ENCODE results near the gene NRIP1. TPM values are rescaled to one million over a fixed set of nuclear protein-coding genes. Genes with fewer than 3 reads are reported as not detected.

NRIP1 gene
- total RNA-seq, 1 donor from 2014 or later = 30.9 TPM

- H3K4me3 ChIP-seq = no peak overlapping the region
- H3K9me3 ChIP-seq = no peaks in the 10 kb centered on the region
- H3K27ac ChIP-seq = no peak overlapping the region
- no peaks in the 10 kb centered on the region for H3K36me3 ChIP-seq
- no peak for DNase-seq (ENCODE audit: extremely low spot score in 2 of 2)
- peaks cover 73% of the 10 kb centered on the region for H3K4me1 ChIP-seq
- no peaks in the 10 kb centered on the region for H3K27me3 ChIP-seq
- no peak for TF ChIP-seq POLR2A (IDR thresholded peaks at IDR 0.05)
- TF ChIP-seq POLR2AphosphoS5 (IDR thresholded peaks at IDR 0.05; ENCODE audit: insufficient read depth in 1 of 2, low read depth in 1 of 2) = no peak
- no peak for TF ChIP-seq CTCF (IDR thresholded peaks at IDR 0.05)
- intact Hi-C loops (cut with DNase I) = no loop called here
Observed at GRCh38 chr21:15000081-15000480, 64.7 kb downstream of the NRIP1 start.

- Histone ChIP-seq H3K4me3 (no peak overlapping the region), H3K36me3 (no peaks in the 10 kb centered on the region), H3K27me3 (no peaks in the 10 kb centered on the region), H3K27ac (no peak overlapping the region), H3K9me3 (no peaks in the 10 kb centered on the region), H3K4me1 (peaks cover 60% of the 10 kb centered on the region)
- TF ChIP-seq POLR2A (IDR thresholded peaks at IDR 0.05) (no peak), CTCF (IDR thresholded peaks at IDR 0.05) (no peak), POLR2AphosphoS5 (IDR thresholded peaks at IDR 0.05; ENCODE audit: insufficient read depth in 1 of 2, low read depth in 1 of 2) (no peak)
- intact Hi-C loops (cut with DNase I) = no loop called here
- DNase-seq (ENCODE audit: extremely low spot score in 2 of 2) = no peak
Observed at GRCh38 chr21:14998784-14999183, 66.0 kb downstream of the NRIP1 start.

- Histone ChIP-seq H3K27ac (no peak overlapping the region), H3K4me1 (peaks cover 56% of the 10 kb centered on the region), H3K4me3 (no peak overlapping the region), H3K9me3 (no peaks in the 10 kb centered on the region), H3K36me3 (no peaks in the 10 kb centered on the region), H3K27me3 (no peaks in the 10 kb centered on the region)
- DNase-seq (ENCODE audit: extremely low spot score in 2 of 2) = no peak
- TF ChIP-seq CTCF (IDR thresholded peaks at IDR 0.05) (no peak), POLR2AphosphoS5 (IDR thresholded peaks at IDR 0.05; ENCODE audit: insufficient read depth in 1 of 2, low read depth in 1 of 2) (no peak), POLR2A (IDR thresholded peaks at IDR 0.05) (no peak)
- intact Hi-C loops (cut with DNase I) = no loop called here
Observed at GRCh38 chr21:14998336-14998735, 66.5 kb downstream of the NRIP1 start.

- no peak for TF ChIP-seq CTCF (IDR thresholded peaks at IDR 0.05)
- TF ChIP-seq POLR2AphosphoS5 (IDR thresholded peaks at IDR 0.05; ENCODE audit: insufficient read depth in 1 of 2, low read depth in 1 of 2) = no peak
- TF ChIP-seq POLR2A (IDR thresholded peaks at IDR 0.05) = no peak
- no peaks in the 10 kb centered on the region for H3K9me3 ChIP-seq
- H3K36me3 ChIP-seq = no peaks in the 10 kb centered on the region
- peaks cover 39% of the 10 kb centered on the region for H3K4me1 ChIP-seq
- DNase-seq (ENCODE audit: extremely low spot score in 2 of 2) = no peak
- intact Hi-C loops (cut with DNase I) = no loop called here
- H3K4me3 ChIP-seq = no peak overlapping the region
- H3K27me3 ChIP-seq = no peaks in the 10 kb centered on the region
- H3K27ac ChIP-seq = no peak overlapping the region
Observed at GRCh38 chr21:14995695-14996490, 68.9 kb downstream of the NRIP1 start.

- H3K9me3 ChIP-seq = no peaks in the 10 kb centered on the region
- TF ChIP-seq CTCF (IDR thresholded peaks at IDR 0.05) (no peak), POLR2A (IDR thresholded peaks at IDR 0.05) (no peak), POLR2AphosphoS5 (IDR thresholded peaks at IDR 0.05; ENCODE audit: insufficient read depth in 1 of 2, low read depth in 1 of 2) (no peak)
- no peak overlapping the region for H3K4me3 ChIP-seq
- H3K27ac ChIP-seq = no peak overlapping the region
- H3K36me3 ChIP-seq = no peaks in the 10 kb centered on the region
- H3K4me1 ChIP-seq = peaks cover 35% of the 10 kb centered on the region
- intact Hi-C loops (cut with DNase I) = no loop called here
- no peak for DNase-seq (ENCODE audit: extremely low spot score in 2 of 2)
- no peaks in the 10 kb centered on the region for H3K27me3 ChIP-seq
Observed at GRCh38 chr21:14995226-14995625, 69.6 kb downstream of the NRIP1 start.

Data from vagina (tissue), 2 donors.